Measurements from ENCODE around the gene ADGRB2.

DNA sequence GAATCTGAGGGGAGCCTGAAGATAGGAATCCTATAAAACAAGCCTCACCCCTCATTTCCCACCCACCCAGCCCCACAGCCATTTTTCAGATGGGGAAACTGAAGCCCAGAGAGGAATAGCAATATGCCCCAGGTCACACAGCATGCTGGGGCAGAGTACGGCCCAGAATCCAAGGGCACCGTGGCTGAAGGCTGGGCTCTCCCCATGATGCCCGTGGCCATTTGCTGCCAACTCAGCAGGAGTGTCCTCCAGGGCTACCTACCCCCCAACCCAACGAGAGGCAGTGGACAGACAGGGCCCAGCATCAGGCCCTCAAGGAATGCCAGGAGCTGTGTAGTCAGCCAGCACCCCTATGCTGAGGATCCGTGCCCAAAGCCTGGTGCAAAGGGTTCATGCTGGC lies 68.8 kb downstream of the ADGRB2 start:
- TF ChIP-seq, protein P1, sequence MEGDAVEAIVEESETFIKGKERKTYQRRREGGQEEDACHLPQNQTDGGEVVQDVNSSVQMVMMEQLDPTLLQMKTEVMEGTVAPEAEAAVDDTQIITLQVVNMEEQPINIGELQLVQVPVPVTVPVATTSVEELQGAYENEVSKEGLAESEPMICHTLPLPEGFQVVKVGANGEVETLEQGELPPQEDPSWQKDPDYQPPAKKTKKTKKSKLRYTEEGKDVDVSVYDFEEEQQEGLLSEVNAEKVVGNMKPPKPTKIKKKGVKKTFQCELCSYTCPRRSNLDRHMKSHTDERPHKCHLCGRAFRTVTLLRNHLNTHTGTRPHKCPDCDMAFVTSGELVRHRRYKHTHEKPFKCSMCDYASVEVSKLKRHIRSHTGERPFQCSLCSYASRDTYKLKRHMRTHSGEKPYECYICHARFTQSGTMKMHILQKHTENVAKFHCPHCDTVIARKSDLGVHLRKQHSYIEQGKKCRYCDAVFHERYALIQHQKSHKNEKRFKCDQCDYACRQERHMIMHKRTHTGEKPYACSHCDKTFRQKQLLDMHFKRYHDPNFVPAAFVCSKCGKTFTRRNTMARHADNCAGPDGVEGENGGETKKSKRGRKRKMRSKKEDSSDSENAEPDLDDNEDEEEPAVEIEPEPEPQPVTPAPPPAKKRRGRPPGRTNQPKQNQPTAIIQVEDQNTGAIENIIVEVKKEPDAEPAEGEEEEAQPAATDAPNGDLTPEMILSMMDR (conservative IDR thresholded peaks at IDR 0.05; ENCODE audit: low read length): no peak
- no peak for TF ChIP-seq EZH2phosphoT487 (IDR thresholded peaks at IDR 0.05; ENCODE audit: borderline replicate concordance, low read depth, low read length)

All from OCI-LY7 (cell line).